ENCODE results near the gene HSPA5.
"Not testable (repeated sequence)": the region's sequence is repeated elsewhere in the genome, so short reads cannot be mapped to it uniquely, and the experiment has no call there.

GRCh38 chr9:125234099-125234498 is 7.0 kb downstream of the HSPA5 start:
- not testable (repeated sequence) for TF ChIP-seq POLR2A, CTCF, POLR2AphosphoS5 (IDR thresholded peaks at IDR 0.05)
